Stimulated activated CD8-positive, alpha-beta memory T cell treated with anti-CD3 and anti-CD28 coated beads, Interleukin-7, amount 100 ng/mL, for 24 hours (primary cell): ENCODE data around the gene KCNT2.
"Not testable (repeated sequence)": the region's sequence is repeated elsewhere in the genome, so short reads cannot be mapped to it uniquely, and the experiment has no call there.

Experiments used
- DNase-seq: peaks from one replicate; pipeline ENCODE4 v3.0.0-alpha.2; 2020; ENCODE audit warnings: low read depth

The KCNT2 gene

GRCh38 chr1:196590012-196590708 is 18.1 kb downstream of the KCNT2 start:
- no peak for DNase-seq

- no peak for DNase-seq
Measured at GRCh38 chr1:196584696-196585095, 23.5 kb downstream of the KCNT2 start.

- DNase-seq = no peak
Measured at GRCh38 chr1:196577386-196577785, 30.9 kb downstream of the KCNT2 start.

GRCh38 chr1:196573226-196573625 is 35.0 kb downstream of the KCNT2 start:
- DNase-seq = no peak

GRCh38 chr1:196567238-196567637 is 41.0 kb downstream of the KCNT2 start:
- no peak for DNase-seq

- no peak for DNase-seq
Measured at GRCh38 chr1:196563768-196564167, 44.5 kb downstream of the KCNT2 start.

GRCh38 chr1:196559314-196559713 is 48.9 kb downstream of the KCNT2 start:
- DNase-seq = no peak

GRCh38 chr1:196558411-196558810 is 49.8 kb downstream of the KCNT2 start:
- DNase-seq = no peak

- DNase-seq = no peak
Measured at GRCh38 chr1:196557797-196558196, 50.4 kb downstream of the KCNT2 start.

GRCh38 chr1:196550731-196551130 is 57.5 kb downstream of the KCNT2 start:
- DNase-seq = no peak

- DNase-seq = no peak
Measured at GRCh38 chr1:196546272-196547111, 61.7 kb downstream of the KCNT2 start.

GRCh38 chr1:196545222-196545621 is 63.0 kb downstream of the KCNT2 start:
- DNase-seq = no peak

- DNase-seq = no peak
Measured at GRCh38 chr1:196544617-196545016, 63.6 kb downstream of the KCNT2 start.

GRCh38 chr1:196543833-196544232 is 64.4 kb downstream of the KCNT2 start:
- no peak for DNase-seq

- no peak for DNase-seq
Measured at GRCh38 chr1:196538473-196538872, 69.8 kb downstream of the KCNT2 start.

GRCh38 chr1:196535727-196536126 is 72.5 kb downstream of the KCNT2 start:
- no peak for DNase-seq

GRCh38 chr1:196531737-196532524 is 76.3 kb downstream of the KCNT2 start:
- DNase-seq = no peak

- DNase-seq = no peak
Measured at GRCh38 chr1:196527919-196528318, 80.3 kb downstream of the KCNT2 start.

- DNase-seq = not testable (repeated sequence)
Measured at GRCh38 chr1:196522574-196523345, 85.5 kb downstream of the KCNT2 start.

GRCh38 chr1:196517193-196517592 is 91.0 kb downstream of the KCNT2 start:
- DNase-seq = no peak

- DNase-seq = no peak
Measured at GRCh38 chr1:196516373-196516772, 91.9 kb downstream of the KCNT2 start.

- no peak for DNase-seq
Measured at GRCh38 chr1:196515904-196516303, 92.3 kb downstream of the KCNT2 start.
